KBM-7 (cell line): Measurements from ENCODE around the gene EDAR.
A peak's percentile ranks its signal among the peaks of the same experiment; 100 is the strongest.

Source experiments
- DNase-seq: peaks from one replicate; pipeline ENCODE4 v3.0.0-alpha.2; 2015
- in situ Hi-C: fragments of 300-500 bp; cut with MboI; formaldehyde crosslinking; loops from 2 replicates; pipeline ENCODE4 v1.14.3; 2020; ENCODE audit warnings: low sequenced_read_pairs, low pct_unique_long_range_greater_than_20kb, mixed read lengths

Gene EDAR

DNA sequence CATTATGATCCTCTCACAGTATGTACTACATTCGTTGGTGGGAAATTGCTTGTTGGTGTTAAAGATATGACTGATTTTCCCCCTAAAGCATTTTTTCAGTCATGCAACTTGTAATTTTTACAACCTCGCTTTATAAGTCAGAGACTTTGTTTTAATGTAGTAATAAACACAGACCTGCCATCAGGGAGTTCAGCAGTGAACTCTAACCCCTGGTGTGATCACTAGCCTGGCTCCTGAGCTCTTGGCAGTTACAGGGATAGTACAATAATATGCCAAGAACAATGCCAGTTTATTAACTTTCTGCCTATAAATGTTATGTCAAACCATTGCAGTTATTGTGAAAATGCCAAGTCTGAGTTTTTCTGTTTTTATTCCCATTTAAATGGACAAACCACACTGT, 93.8 kb downstream of the EDAR start:
- in situ Hi-C loops, result no loop called here
- no peak for DNase-seq

DNA sequence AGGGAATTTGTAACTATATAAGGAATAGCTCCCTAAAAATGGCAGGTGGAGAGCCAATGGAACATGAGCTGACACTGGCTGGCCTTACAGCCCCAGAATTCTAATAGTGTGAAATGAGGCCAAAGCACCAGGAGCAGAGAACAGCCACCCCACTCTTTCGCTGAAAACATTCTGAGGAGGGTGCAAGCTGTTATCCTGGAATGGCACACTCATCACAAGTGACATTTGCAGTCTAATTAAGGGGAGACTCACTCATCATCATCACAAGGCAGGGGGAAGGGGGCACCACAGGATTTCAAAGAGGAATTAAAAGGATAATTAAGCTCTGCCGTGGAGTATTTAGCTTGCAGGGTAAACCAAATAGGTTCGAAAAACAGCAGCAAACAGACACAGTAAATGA, 94.3 kb downstream of the EDAR start:
- in situ Hi-C loops, result no loop called here
- DNase-seq, result no peak

DNA sequence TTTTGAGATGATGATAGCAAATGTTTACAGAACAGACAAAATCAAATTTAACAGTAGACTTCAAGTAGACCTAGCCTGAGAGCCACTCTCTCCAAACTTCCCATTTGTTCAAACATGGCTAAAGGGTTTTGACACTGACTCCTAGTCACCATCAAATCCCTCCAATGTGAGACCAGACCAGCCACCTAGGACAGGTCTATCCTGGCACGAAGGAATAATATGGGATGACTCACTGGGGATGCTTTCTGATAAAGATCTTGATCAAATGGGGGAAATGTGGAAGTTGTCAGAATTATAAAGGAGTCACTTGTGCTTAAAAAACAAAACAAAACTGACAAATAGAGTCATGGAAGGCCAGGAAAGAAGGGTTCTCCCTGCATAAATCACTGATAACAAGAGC, 95.7 kb downstream of the EDAR start:
- DNase-seq, result no peak
- in situ Hi-C loops, result no loop called here

DNA sequence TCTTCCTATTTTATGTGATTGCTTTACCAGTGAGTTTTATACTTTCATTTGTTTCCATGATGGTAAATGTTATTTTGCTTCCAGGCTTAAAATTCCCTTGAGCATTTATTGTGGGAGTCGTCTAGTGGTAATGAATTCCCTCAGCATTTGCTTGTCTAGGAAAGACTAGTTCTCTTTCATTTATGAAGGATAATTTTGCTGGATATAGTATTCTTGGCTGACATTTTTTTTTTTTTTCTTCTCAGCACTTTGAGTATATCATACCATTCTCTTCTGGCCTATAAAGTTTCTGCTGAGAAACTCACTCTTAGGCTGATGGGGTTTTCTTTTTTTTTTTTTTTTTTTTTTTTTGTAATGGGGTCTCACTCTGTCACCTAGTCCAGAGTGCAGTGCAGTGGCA, 99.1 kb downstream of the EDAR start:
- in situ Hi-C loops, result no loop called here

DNA sequence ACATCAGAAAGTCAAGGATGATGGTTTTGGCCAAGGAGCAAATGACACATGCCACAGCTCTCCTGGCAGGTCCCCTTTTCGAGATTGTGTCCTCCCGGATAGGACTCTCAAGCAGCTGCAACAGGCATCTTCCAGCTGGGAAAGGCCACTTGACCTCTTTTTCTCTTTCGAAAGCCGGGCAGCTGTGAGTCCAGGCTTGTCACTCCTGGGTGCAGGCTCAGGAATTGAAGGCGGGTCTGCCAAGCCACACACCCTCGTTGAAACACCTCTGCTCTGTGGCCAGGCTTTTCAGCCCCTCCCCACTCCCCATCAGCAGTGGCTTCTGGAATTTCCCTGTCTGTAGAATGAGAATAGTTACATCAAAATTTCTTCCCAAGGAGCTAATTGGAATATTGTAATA, 104.4 kb downstream of the EDAR start:
- DNase-seq, result no peak
- in situ Hi-C loops, result no loop called here

More for the DNA sequence above, 99.1 kb downstream of the EDAR start:
- DNase-seq, result no peak

DNA sequence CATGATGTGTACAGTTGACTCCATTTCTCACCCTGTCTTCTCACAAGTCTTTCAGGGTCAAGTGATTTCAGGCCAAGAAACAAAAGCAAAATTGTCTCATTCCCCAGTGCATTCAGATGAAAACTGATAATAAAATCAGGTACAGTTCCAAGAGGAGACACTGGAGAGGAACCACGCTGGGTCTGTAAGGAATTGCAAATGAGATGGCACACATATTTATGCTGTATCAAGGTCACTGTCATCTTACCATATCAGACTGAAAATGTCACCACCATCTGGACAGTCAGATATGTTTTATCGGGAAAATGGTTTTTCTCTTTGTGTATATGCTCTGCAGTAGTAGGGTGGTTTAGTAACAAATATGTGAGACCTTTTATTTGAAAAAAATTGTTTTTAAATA, 110.7 kb downstream of the EDAR start:
- in situ Hi-C loops, result no loop called here

DNA sequence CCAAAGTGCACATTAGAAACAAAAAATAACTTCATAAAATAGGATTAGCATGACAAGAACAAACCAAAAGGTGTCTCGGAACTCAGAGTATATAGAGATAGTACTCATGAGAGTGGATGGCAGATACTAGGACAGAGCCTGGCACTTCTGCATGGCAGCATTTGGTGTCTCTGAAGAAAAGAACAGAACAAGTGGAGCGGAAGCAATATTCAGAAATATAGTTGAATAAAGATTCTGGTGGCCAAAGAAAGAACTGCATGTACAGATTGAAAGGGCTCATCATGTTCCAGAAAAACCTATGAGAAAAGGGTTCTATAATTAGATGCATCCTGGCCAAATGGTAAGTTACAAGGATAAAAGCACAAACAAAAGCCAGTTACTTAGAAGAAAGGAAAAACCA, 111.5 kb downstream of the EDAR start:
- DNase-seq, result no peak
- in situ Hi-C loops, result no loop called here

More for the DNA sequence above, 110.7 kb downstream of the EDAR start:
- no peak for DNase-seq

DNA sequence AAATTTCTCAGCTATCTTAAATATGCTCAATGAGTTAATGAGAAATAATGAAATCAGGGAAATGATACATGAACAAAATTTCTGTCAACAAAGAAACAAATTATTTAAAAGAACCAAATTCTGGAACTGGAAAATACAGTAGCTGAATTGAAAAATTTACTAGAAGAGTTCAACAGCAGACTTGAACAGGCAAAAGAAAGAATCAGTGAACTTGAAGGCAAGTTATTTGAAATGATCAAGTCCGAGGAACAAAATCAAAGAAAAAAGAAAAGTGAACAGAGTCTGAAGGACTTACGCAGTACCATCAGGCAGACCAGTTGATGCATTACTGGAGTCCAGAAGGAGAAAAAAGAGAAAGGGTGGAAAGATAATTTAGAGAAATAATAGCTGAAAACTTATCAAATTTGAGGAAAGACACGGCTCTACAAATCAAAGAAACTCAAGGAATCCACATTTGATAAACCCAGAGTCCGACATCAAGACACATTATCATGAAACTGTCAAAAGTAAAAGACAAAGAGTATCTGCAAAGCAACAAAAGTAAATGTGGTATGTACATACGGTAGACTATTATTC, 118.9 kb downstream of the EDAR start:
- in situ Hi-C loops, result no loop called here
- peak; percentile 12 for DNase-seq

DNA sequence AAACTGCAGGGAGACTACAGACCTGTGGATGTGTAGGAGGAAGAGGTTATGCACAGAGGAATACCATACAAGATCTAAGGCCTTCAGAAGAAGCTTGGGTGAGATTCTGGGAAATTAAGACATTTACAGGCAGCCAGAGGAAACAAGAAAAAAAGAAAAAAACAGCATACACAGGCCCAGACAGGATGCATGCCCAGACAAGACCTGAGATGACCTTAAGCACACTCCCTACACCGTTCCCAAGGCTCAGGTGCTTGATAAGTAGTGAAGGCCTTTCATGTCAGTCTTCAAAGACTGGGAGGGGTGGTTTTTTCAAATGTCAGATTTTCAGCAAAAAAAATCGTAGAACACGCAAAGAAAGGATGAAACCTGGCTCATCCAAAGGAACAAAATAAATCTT, 119.5 kb downstream of the EDAR start:
- no peak for DNase-seq
- in situ Hi-C loops, result no loop called here

DNA sequence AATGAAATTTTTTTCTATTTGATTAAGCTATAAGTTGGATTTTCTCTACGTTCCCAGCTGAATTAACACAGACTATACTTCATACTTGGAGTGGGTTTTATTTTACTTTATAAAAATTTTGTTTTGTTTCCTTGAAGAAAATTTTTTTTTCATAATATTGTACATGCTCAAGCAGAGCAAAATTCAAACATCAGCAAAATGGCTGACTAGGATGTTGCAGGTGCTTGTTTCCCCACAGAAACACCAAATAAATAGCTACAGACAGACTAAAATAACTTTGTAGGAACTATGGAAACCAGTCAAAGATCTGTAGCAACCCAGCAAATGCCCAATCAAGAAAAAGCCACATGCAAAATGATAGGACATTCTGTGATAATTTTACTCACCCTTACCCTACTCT, 120.1 kb downstream of the EDAR start:
- no peak for DNase-seq
- in situ Hi-C loops, result no loop called here

DNA sequence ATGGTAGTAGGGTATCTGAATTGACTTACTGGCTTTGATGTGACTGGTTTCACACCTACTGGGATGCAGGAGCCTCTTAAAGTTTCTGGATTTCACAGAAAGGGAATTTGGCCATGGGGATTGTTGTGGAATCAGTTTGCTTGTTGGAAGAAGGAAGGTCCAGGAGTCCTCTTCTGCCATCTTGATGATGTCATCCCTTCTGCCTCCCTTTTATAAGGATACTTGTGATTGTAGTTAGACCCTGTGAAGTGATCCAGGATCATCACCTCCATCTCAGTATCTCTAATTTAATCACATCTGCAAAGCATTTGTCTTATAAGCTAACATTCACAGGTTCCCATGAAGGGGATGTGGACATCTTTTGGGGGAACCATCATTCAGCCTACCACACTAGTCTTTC, 123.0 kb downstream of the EDAR start:
- in situ Hi-C loops, result no loop called here
- no peak for DNase-seq

DNA sequence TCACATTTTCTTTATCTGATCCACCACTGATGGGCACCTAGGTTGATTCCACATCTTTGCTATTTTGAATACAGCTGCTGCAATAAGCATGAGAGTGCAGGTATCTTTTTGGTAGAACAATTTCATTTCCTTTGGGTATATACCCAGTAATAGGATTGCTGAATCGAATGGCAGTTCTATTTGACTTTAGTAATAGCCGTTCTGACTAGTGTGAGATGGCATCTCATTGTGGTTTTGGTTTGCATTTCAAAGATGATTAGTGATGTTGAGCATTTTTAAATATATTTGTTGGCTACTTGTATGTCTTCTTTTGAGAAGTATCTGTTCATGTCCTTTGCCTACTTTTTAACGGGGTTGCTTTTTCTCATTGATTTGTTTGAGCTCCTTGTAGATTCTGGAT, 130.1 kb downstream of the EDAR start:
- DNase-seq, result no peak
- in situ Hi-C loops, result no loop called here

DNA sequence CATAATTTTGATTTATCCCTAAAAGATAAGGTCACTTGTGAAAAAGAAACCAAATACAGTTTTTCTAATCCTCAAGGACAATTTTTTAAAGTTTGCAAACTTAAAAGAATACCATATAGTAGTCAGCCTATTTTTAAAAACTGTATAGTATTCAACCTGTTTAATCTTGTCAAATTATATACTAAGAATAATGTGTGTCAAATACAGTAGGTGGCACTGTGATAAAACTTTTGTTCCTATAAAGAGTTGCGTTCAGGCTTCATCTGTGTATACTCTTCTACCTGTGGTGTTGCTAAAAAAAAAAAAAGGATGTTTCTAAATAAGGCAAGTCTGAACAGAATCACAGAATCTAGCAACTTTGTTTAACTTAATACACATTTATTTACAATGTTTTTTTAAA, 133.8 kb downstream of the EDAR start:
- in situ Hi-C loops, result no loop called here
- DNase-seq, result no peak

DNA sequence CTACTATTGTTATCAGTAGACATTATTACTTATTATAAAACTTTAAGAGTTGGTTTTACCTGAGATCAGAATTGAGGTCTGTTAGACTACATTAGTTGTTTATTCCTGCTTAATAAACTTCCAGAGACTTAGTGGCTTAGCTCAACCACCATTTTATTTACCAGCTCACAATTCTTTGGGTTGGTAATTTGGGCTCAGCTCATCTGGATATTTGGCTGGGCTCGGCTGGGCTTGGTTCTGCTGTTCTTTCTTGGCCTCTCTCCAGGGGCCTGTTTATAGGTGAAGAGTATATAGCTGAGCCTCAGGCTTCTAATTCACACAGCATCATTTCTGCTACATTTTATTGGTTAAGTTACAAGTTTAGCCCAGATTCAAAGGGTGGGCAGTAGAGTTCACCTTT, 134.5 kb downstream of the EDAR start:
- no peak for DNase-seq
- in situ Hi-C loops, result no loop called here

DNA sequence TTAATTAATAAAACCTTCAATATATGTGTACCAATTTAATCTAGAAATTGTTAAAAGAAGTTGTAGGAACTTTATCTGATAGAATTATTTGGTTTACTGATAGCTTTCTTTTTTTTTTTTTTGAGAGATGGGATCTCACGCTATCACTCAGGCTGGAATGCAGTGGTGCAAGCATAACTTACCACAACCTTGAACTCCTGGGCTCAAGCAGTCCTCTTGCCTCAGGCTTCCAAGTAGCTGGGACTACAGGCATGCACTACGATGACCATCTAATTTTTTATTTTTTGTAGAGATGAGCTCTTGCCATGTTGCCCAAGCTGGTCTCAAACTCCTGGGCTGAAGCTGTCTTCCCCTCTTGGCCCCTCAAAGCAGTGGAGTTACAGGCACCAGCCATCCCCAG, 135.6 kb downstream of the EDAR start:
- in situ Hi-C loops, result no loop called here
- DNase-seq, result no peak

DNA sequence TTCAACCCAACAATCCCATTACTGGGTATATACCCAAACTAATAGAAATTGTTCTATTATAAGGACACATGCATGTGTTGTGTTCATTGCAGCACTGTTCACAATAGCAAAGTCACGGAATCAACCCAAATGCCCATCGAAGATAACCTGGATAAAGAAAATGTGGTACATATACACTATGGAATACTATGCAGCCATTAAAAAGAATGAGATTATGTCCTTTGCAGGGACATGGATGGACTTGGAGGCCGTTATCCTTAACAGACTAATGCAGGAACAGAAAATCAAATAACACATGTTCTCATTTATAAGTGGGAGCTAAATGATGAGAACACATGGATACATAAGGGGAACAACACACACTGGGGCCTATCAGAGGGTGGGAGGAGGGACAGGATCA, 136.6 kb downstream of the EDAR start:
- no peak for DNase-seq
- in situ Hi-C loops, result no loop called here

DNA sequence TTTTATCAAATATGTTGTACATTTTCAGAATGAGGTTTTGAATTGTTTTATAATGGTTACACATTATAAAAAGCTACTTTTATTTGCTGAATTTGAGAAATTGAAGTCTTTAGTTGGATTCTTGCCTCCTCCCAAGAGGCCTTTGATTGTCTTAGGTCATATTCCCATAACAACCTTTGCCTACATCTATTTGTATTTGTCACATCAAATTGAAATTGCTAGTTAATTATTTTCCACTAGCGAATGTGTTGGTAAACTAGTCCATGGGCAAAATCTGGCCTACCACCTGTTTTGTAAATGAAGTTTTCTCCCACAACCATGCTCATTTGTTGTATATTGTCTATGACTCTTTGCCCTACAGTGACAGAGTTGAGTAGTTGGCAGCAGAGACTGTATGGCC, 142.0 kb downstream of the EDAR start:
- DNase-seq, result no peak
- in situ Hi-C loops, result no loop called here

DNA sequence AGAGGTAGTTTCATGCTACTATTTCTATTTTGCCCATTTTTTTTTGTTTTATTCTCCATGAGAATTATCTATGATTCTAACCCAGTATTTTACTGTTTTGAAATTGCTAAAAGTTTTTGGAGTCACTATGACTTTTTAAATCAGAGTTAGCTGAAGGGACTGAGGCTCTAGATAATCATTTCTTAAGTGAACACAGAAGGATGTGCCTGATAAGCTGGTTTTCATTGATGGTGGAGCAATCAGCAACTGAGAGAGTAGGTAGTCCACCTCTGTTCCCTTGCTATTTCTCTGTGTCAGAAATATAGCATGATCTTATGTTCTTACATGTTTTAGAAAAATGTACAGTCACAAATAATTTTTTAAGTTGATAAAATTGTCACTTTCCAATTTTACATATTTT, 143.1 kb downstream of the EDAR start:
- no peak for DNase-seq
- in situ Hi-C loops, result no loop called here
